ENCODE measurements around the gene MAB21L2. TPM values are rescaled to one million over a fixed set of nuclear protein-coding genes. Genes with fewer than 3 reads are reported as not detected.

MAB21L2 gene
- total and polyA plus RNA-seq, 2 of the 13 experiments (the other 11 are each of a cell fraction or from before 2014, with no cell fraction given), result not detected

DNA sequence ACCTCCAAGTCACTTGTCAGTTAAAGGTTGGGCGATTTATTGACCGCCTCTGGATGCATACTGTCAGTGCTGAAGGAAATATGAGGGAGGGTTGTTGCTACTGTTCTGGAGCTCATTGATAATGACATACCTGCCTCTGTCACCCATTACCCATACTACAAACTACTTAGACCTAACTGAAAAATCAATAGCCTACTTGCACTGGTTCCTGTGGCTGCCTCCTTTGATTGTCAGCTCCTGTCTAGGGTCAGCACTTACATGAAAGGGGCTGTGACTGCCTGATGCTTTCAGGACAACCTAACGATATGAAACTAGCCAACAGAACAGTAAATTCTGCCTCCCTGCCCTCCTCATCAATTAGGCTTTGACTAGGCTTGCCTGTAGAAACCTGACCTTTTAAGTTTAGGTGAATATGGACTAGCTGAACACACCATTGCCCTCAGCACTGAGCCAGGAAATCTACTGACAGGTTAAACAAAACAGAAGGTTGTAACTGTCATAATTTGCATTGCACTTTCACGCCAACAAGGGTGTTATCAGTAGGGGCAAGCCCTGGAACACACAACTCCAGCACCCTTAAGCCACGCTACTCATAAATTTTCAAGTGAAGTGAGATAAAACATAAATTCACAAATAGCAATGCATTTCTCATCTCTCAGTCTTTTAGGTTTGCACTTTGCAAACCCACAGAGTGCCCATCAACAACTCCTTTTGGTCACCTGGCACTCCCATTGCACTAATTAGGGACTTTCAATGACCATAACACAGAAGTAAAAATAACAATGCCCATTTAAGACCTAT, 9.0 kb upstream of the MAB21L2 start:
- Histone ChIP-seq H4K20me1 (ENCODE audit: insufficient read depth, low read length) (no peaks in the 10 kb centered on the region), H2AFZ (ENCODE audit: low read length) (no peak overlapping the region), H3K4me3 (replicated peaks in 1 of 3; ENCODE audit: insufficient read depth in 1 of 3, low read depth in 2 of 3, low read length in 3 of 3) (no peak overlapping the region), H3K9me3 (ENCODE audit: low read length) (no peaks in the 10 kb centered on the region), H3K9ac (ENCODE audit: insufficient read depth, low read depth, low read length) (no peak overlapping the region), H3K27ac (ENCODE audit: extremely low read length, insufficient read depth, low read length) (no peak overlapping the region), H3K79me2 (ENCODE audit: insufficient read depth, low read length) (no peaks in the 10 kb centered on the region), H3K36me3 (replicated peaks in 1 of 2; ENCODE audit: control insufficient read depth in 1 of 2, insufficient read depth in 2 of 2, low read length in 2 of 2) (no peaks in the 10 kb centered on the region), H3K27me3 (ENCODE audit: control insufficient read depth in 1 of 2, insufficient read depth in 2 of 2, low read length in 2 of 2) (no peaks in the 10 kb centered on the region), H3K4me2 (ENCODE audit: low read depth, low read length) (no peak overlapping the region), H3K4me1 (ENCODE audit: insufficient read depth, low read length) (no peaks in the 10 kb centered on the region)
- DNase-seq (ENCODE audit: low spot score), result no peak
- no TSS peak for BruUV-seq (replicated peaks)
- ATAC-seq, result no peak; the same call in 2 of the 3 replicates
- POLR2A ChIA-PET, result no interaction called here
- FAIRE-seq, result no peak
- intact Hi-C loops (cut with micrococcal nuclease; ENCODE audit: unreplicated experiment), result no loop called here
- 99% methylated on average over 5 of the region's 5 CpGs for WGBS (ENCODE audit: low lambda C conversion rate)
- TF ChIP-seq ZNF605 (CRISPR knock-in tag; IDR thresholded peaks at IDR 0.05) (no peak), MAFK (conservative IDR thresholded peaks at IDR 0.05 in 1 of 2, IDR thresholded peaks at IDR 0.05 in 1 of 2; ENCODE audit: low read length in 2 of 2) (no peak)
- CTCF ChIA-PET (ENCODE audit: low intra/inter-chr PET ratio, low total read pairs), result no interaction called here
- in situ Hi-C loops (cut with HindIII; ENCODE audit: extremely low pct_ligation_motif_present, low pct_unique_long_range_greater_than_20kb), result no loop called here

DNA sequence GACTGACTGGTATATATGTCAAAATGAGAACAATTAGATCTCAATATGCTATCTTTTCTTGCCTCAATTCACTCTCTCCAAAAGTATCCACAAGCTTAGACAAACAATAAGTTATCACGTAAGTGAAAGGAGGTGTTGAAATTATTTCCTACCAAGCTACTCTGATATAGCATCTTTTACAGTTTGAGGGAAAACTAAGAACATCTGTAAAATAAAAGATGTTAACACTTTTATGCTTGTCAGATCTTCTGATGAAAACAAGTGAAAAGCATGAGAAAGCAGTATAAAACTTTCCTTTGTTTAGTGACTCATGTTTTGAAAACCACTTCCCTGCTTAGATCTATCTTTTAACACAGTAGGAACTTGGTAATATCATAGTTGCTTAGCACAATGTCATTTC, 8.4 kb upstream of the MAB21L2 start:
- intact Hi-C loops (cut with micrococcal nuclease; ENCODE audit: unreplicated experiment), result no loop called here
- Histone ChIP-seq H3K4me2 (ENCODE audit: low read depth, low read length) (no peak overlapping the region), H3K9ac (ENCODE audit: insufficient read depth, low read depth, low read length) (no peak overlapping the region), H2AFZ (ENCODE audit: low read length) (no peak overlapping the region), H3K79me2 (ENCODE audit: insufficient read depth, low read length) (no peaks in the 10 kb centered on the region), H3K4me3 (replicated peaks in 1 of 3; ENCODE audit: insufficient read depth in 1 of 3, low read depth in 2 of 3, low read length in 3 of 3) (no peak overlapping the region), H4K20me1 (ENCODE audit: insufficient read depth, low read length) (no peaks in the 10 kb centered on the region), H3K36me3 (replicated peaks in 1 of 2; ENCODE audit: control insufficient read depth in 1 of 2, insufficient read depth in 2 of 2, low read length in 2 of 2) (no peaks in the 10 kb centered on the region), H3K9me3 (ENCODE audit: low read length) (no peaks in the 10 kb centered on the region), H3K27me3 (ENCODE audit: control insufficient read depth in 1 of 2, insufficient read depth in 2 of 2, low read length in 2 of 2) (no peaks in the 10 kb centered on the region), H3K4me1 (ENCODE audit: insufficient read depth, low read length) (no peaks in the 10 kb centered on the region), H3K27ac (ENCODE audit: extremely low read length, insufficient read depth, low read length) (no peak overlapping the region)
- no peak for ATAC-seq
- ChIA-PET POLR2A (no interaction called here), CTCF (ENCODE audit: low intra/inter-chr PET ratio, low total read pairs) (no interaction called here)
- WGBS (ENCODE audit: low lambda C conversion rate), result 100% methylated on average over 1 of the region's 1 CpG
- TF ChIP-seq MAFK (conservative IDR thresholded peaks at IDR 0.05 in 1 of 2, IDR thresholded peaks at IDR 0.05 in 1 of 2; ENCODE audit: low read length in 2 of 2) (no peak), ZBTB1 (CRISPR knock-in tag; IDR thresholded peaks at IDR 0.05; ENCODE audit: borderline replicate concordance) (no peak), ZNF235 (CRISPR knock-in tag; IDR thresholded peaks at IDR 0.05; ENCODE audit: borderline replicate concordance) (no peak), NR2F2 (IDR thresholded peaks at IDR 0.05; ENCODE audit: borderline replicate concordance, low read depth) (no peak), ZNF367 (CRISPR knock-in tag; IDR thresholded peaks at IDR 0.05; ENCODE audit: borderline replicate concordance) (no peak)
- BruUV-seq (replicated peaks), result no TSS peak
- no peak for DNase-seq (ENCODE audit: low spot score)
- in situ Hi-C loops (cut with HindIII; ENCODE audit: extremely low pct_ligation_motif_present, low pct_unique_long_range_greater_than_20kb), result no loop called here
- no peak for FAIRE-seq

Data from HepG2 (cell line).